Sigmoid colon (tissue), 4 donors: ENCODE data around the gene RNASE13.

Source experiments
- CTCF ChIP-seq, 4 experiments: fragments of 450-650 bp in 3 of 4; fragments of 200-600 bp in 1 of 4; IDR thresholded peaks; one replicate each; pipeline ENCODE4 v1.5.1; 2016 to 2019; ENCODE audit warnings: antibody characterized with exemption in 4 of 4, mild to moderate bottlenecking in 3 of 4, moderate library complexity in 2 of 4
- EP300 ChIP-seq, 4 donors: sonication (generic); formaldehyde crosslinking; IDR thresholded peaks; one replicate each; pipeline ENCODE4 v1.6.1; 2017; ENCODE audit warnings: antibody characterized with exemption in 4 of 4
- POLR2AphosphoS5 ChIP-seq, 4 donors: sonication (generic); formaldehyde crosslinking; IDR thresholded peaks; one replicate each; pipeline ENCODE4 v1.6.1; 2017; ENCODE audit warnings: antibody characterized with exemption in 4 of 4

GRCh38 chr14:21059842-21060613, 25.4 kb upstream of the RNASE13 start:
- TF ChIP-seq CTCF (IDR thresholded peaks at IDR 0.05), result no peak
- no peak for TF ChIP-seq POLR2AphosphoS5 (IDR thresholded peaks at IDR 0.05)
- TF ChIP-seq EP300 (IDR thresholded peaks at IDR 0.05), result no peak
